ENCODE results near the gene AVPR2.

DNA sequence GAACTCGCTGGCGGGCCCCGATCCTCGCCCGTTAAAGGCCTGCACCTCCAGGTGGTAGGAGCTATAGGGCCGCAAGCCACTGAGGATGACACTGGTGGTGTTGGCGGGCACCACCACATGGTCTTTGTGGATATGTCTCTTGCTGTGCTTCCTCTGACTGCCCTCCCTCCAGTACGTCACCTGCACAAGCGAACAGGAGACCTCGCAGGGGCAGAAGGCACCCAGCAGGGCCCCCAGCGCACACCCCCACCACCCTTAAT, 39.2 kb upstream of the AVPR2 start:
- TF ChIP-seq, protein P1, sequence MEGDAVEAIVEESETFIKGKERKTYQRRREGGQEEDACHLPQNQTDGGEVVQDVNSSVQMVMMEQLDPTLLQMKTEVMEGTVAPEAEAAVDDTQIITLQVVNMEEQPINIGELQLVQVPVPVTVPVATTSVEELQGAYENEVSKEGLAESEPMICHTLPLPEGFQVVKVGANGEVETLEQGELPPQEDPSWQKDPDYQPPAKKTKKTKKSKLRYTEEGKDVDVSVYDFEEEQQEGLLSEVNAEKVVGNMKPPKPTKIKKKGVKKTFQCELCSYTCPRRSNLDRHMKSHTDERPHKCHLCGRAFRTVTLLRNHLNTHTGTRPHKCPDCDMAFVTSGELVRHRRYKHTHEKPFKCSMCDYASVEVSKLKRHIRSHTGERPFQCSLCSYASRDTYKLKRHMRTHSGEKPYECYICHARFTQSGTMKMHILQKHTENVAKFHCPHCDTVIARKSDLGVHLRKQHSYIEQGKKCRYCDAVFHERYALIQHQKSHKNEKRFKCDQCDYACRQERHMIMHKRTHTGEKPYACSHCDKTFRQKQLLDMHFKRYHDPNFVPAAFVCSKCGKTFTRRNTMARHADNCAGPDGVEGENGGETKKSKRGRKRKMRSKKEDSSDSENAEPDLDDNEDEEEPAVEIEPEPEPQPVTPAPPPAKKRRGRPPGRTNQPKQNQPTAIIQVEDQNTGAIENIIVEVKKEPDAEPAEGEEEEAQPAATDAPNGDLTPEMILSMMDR (IDR thresholded peaks at IDR 0.05; ENCODE audit: low read length) = no peak
- no peak for TF ChIP-seq EZH2phosphoT487 (IDR thresholded peaks at IDR 0.05; ENCODE audit: low read length)
